Trophoblast cell (in vitro differentiated cells and primary cell): ENCODE results near the gene MAMDC2.

Experiments
- DNase-seq, 2 donors: peaks; one replicate each; pipeline ENCODE4 v3.0.0-alpha.2; 2016
- H2AFZ ChIP-seq: 2 replicates; pipeline ENCODE4 v1.6.1; 2013; ENCODE audit warnings: low read length, moderate library complexity, mild to moderate bottlenecking; ENCODE audit not compliant: insufficient read depth, poor library complexity
- H2AK5ac ChIP-seq: 2 replicates; pipeline ENCODE4 v1.6.1; 2013; ENCODE audit warnings: mild to moderate bottlenecking, low read length
- H2BK120ac ChIP-seq: 2 replicates; pipeline ENCODE4 v1.6.1; 2013; ENCODE audit warnings: low read length, mild to moderate bottlenecking, moderate library complexity; ENCODE audit not compliant: insufficient read depth, poor library complexity
- H2BK12ac ChIP-seq: 2 replicates; pipeline ENCODE4 v1.6.1; 2013; ENCODE audit warnings: mild to moderate bottlenecking, low read length, moderate library complexity
- H2BK5ac ChIP-seq: 2 replicates; pipeline ENCODE4 v1.6.1; 2013; ENCODE audit warnings: low read length, low read depth, moderate library complexity, mild to moderate bottlenecking; ENCODE audit not compliant: poor library complexity
- H3K14ac ChIP-seq: 2 replicates; pipeline ENCODE4 v1.6.1; 2013; ENCODE audit warnings: mild to moderate bottlenecking, low read length
- H3K18ac ChIP-seq: 2 replicates; pipeline ENCODE4 v1.6.1; 2013; ENCODE audit warnings: mild to moderate bottlenecking, low read length
- H3K23ac ChIP-seq: 2 replicates; pipeline ENCODE4 v1.6.1; 2013; ENCODE audit warnings: low read length
- H3K27ac ChIP-seq: 2 replicates; pipeline ENCODE4 v1.5.1; 2013; ENCODE audit warnings: low read depth, mild to moderate bottlenecking, inconsistent platforms, low read length, moderate library complexity
- H3K27me3 ChIP-seq: 2 replicates; pipeline ENCODE4 v1.6.1; 2013; ENCODE audit warnings: inconsistent platforms, mild to moderate bottlenecking, low read length, moderate library complexity; ENCODE audit not compliant: insufficient read depth
- H3K36me3 ChIP-seq, 2 experiments: 1 replicate in 1 of 2; 2 replicates in 1 of 2; pipeline ENCODE4 v1.6.1; 2013; ENCODE audit warnings: low read length in 2 of 2, mild to moderate bottlenecking in 2 of 2, moderate library complexity in 1 of 2; ENCODE audit not compliant: insufficient read depth in 2 of 2, control insufficient read depth in 1 of 2
- H3K4ac ChIP-seq: 2 replicates; pipeline ENCODE4 v1.6.1; 2013; ENCODE audit warnings: low read depth, mild to moderate bottlenecking, low read length, moderate library complexity
- H3K4me1 ChIP-seq, 2 experiments: 1 replicate in 1 of 2; 2 replicates in 1 of 2; pipeline ENCODE4 v1.6.1; 2013; ENCODE audit warnings: low read length in 2 of 2, mild to moderate bottlenecking in 2 of 2, moderate library complexity in 1 of 2; ENCODE audit not compliant: insufficient read depth in 2 of 2, control insufficient read depth in 1 of 2
- H3K4me2 ChIP-seq: 2 replicates; pipeline ENCODE4 v1.6.1; 2013; ENCODE audit warnings: inconsistent platforms, mild to moderate bottlenecking, low read length, moderate library complexity
- H3K4me3 ChIP-seq: 2 replicates; pipeline ENCODE4 v1.5.1; 2013; ENCODE audit warnings: mild to moderate bottlenecking, low read depth, low read length, inconsistent platforms
- H3K79me1 ChIP-seq: one replicate; pipeline ENCODE4 v1.6.1; 2013; ENCODE audit warnings: low read length
- H3K79me2 ChIP-seq: 2 replicates; pipeline ENCODE4 v1.6.1; 2013; ENCODE audit warnings: low read length, mild to moderate bottlenecking; ENCODE audit not compliant: control insufficient read depth, insufficient read depth, poor library complexity
- H3K9ac ChIP-seq: 2 replicates; pipeline ENCODE4 v1.6.1; 2013; ENCODE audit warnings: mild to moderate bottlenecking, low read length
- H3K9me3 ChIP-seq: 2 replicates; pipeline ENCODE4 v1.6.1; 2013; ENCODE audit warnings: low read depth, mild to moderate bottlenecking, control low read depth, inconsistent platforms, low read length; ENCODE audit not compliant: insufficient read depth
- H4K12ac ChIP-seq: 2 replicates; pipeline ENCODE4 v1.6.1; 2013; ENCODE audit warnings: low read depth, mild to moderate bottlenecking, low read length, moderate library complexity
- H4K8ac ChIP-seq: 2 replicates; pipeline ENCODE4 v1.6.1; 2013; ENCODE audit warnings: low read depth, mild to moderate bottlenecking, low read length, moderate library complexity
- H4K91ac ChIP-seq: one replicate; pipeline ENCODE4 v1.6.1; 2013; ENCODE audit warnings: low read depth, mild to moderate bottlenecking, low read length, moderate library complexity
- WGBS: extraction: QIAGEN DNeasy Blood & Tissue Kit; methylation state at CpG from one replicate; pipeline ENCODE4 v1.1.7; 2013; ENCODE audit warnings: missing lambda C conversion rate; ENCODE audit not compliant: insufficient read length, insufficient coverage; ENCODE audit errors: extremely low coverage; 5-methylcytosine and 5-hydroxymethylcytosine counted together

Gene MAMDC2

DNA sequence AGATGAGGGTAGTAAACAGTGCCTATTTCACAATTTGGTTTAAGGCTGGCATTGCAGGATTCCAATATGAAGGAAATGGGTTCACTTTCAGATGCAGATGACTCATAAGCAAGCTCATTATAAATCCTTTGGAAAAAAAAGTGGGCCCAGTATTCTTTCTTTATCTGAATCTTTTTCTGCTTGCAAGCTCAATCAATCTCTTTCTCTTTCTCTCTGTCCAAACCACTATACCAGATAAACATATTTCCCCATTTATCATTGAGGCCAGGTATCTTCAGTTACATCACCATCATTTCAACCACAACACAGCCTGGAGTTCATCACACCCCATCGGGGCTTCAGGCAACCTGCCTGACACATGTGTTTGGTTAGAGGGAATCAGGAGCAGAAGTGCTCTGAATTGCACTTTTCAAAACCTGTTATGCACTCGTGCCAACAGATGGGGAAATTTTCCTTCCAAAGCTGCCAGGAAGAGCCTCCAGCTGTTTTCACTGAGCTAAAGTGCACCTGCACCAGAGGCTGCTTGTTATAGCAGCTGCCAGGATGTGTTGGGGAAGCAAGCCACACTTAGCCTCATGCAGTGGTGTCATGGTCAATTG lies 30.0 kb upstream of the MAMDC2 start:
- no peaks in the 10 kb centered on the region for H3K79me1 ChIP-seq
- no peaks in the 10 kb centered on the region for H3K79me2 ChIP-seq
- H2BK120ac ChIP-seq, result no peak overlapping the region
- no peak overlapping the region for H2BK5ac ChIP-seq
- no peak overlapping the region for H3K23ac ChIP-seq
- no peak for DNase-seq
- no peak overlapping the region for H3K27ac ChIP-seq
- no peak overlapping the region for H3K4me2 ChIP-seq
- H3K9ac ChIP-seq, result no peak overlapping the region
- no peak overlapping the region for H4K91ac ChIP-seq
- no CpG with 5 or more reads among the region's 2 CpGs for WGBS
- no peaks in the 10 kb centered on the region for H3K27me3 ChIP-seq
- no peak overlapping the region for H4K12ac ChIP-seq
- H4K8ac ChIP-seq, result no peak overlapping the region
- H3K4ac ChIP-seq, result no peak overlapping the region
- H3K9me3 ChIP-seq, result no peaks in the 10 kb centered on the region
- H2BK12ac ChIP-seq, result no peak overlapping the region
- H2AK5ac ChIP-seq, result no peak overlapping the region
- H3K4me1 ChIP-seq, result no peaks in the 10 kb centered on the region
- no peak overlapping the region for H3K4me3 ChIP-seq
- no peak overlapping the region for H3K14ac ChIP-seq
- H3K36me3 ChIP-seq, result no peaks in the 10 kb centered on the region
- no peak overlapping the region for H3K18ac ChIP-seq
- no peak overlapping the region for H2AFZ ChIP-seq

DNA sequence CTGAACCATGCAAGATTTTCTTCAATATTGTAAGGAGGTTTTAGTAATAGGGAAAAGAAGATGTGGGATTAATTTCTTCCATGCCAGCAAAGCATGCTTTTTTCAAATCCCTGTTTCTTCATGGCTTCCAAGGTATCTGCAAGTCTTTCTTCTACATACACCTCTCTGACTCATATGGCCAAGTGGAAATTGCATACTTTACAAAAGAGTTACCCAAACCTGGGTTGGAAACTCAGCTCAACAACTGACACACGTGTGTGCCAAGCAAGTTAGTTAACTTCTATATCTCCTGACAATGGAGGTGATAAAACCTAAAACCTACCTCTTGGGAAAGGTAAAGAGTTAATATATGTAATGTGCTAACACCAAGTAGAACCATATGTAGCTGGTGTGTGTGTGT lies 28.5 kb upstream of the MAMDC2 start:
- Histone ChIP-seq H2BK12ac (no peak overlapping the region), H2AFZ (no peak overlapping the region)
- no CpG with 5 or more reads among the region's 1 CpG for WGBS

DNA sequence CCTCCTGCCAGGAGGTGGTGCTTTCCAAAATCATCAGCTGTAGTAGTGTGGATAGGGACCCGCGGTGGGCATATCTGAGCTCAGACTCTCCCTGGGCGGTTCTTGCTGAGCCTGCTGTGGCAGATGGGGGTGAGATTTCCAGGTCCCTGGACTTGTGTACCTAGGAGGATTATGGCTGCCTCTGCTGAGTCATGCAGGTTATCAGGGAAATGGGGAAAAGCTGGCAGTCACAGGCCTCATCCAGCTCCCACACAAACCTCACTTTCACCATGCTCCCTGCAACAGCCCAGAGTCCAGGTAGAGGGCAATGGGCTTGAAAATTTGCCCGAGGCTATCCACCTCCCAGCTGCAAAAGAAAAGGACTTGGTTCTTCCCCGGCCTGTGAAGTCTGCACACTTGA lies 23.4 kb upstream of the MAMDC2 start:
- Histone ChIP-seq H4K91ac (no peak overlapping the region), H3K4me3 (no peak overlapping the region), H3K4me1 (no peaks in the 10 kb centered on the region), H3K4ac (no peak overlapping the region), H3K14ac (no peak overlapping the region), H3K4me2 (no peak overlapping the region), H3K79me1 (no peaks in the 10 kb centered on the region), H2AFZ (no peak overlapping the region), H2BK120ac (no peak overlapping the region), H2BK5ac (no peak overlapping the region), H3K9me3 (peaks cover 3% of the 10 kb centered on the region), H3K9ac (no peak overlapping the region), H2AK5ac (no peak overlapping the region), H3K27ac (no peak overlapping the region), H3K36me3 (no peaks in the 10 kb centered on the region), H4K12ac (no peak overlapping the region), H3K18ac (no peak overlapping the region), H3K79me2 (no peaks in the 10 kb centered on the region), H3K23ac (no peak overlapping the region), H2BK12ac (no peak overlapping the region), H3K27me3 (no peaks in the 10 kb centered on the region), H4K8ac (no peak overlapping the region)
- WGBS, result no CpG with 5 or more reads among the region's 5 CpGs
- DNase-seq, result no peak

More for the DNA sequence above, 28.5 kb upstream of the MAMDC2 start:
- DNase-seq, result no peak
- H3K4me3 ChIP-seq, result no peak overlapping the region
- H3K18ac ChIP-seq, result no peak overlapping the region
- H2BK120ac ChIP-seq, result no peak overlapping the region
- no peaks in the 10 kb centered on the region for H3K27me3 ChIP-seq
- H3K4me2 ChIP-seq, result no peak overlapping the region
- no peak overlapping the region for H4K12ac ChIP-seq
- H3K4me1 ChIP-seq, result no peaks in the 10 kb centered on the region
- no peak overlapping the region for H3K14ac ChIP-seq
- no peaks in the 10 kb centered on the region for H3K36me3 ChIP-seq
- no peak overlapping the region for H4K8ac ChIP-seq
- no peak overlapping the region for H2BK5ac ChIP-seq
- H3K9me3 ChIP-seq, result no peaks in the 10 kb centered on the region
- no peak overlapping the region for H4K91ac ChIP-seq
- no peaks in the 10 kb centered on the region for H3K79me2 ChIP-seq
- H3K27ac ChIP-seq, result no peak overlapping the region
- no peak overlapping the region for H2AK5ac ChIP-seq
- no peak overlapping the region for H3K4ac ChIP-seq
- no peak overlapping the region for H3K23ac ChIP-seq
- no peak overlapping the region for H3K9ac ChIP-seq
- H3K79me1 ChIP-seq, result no peaks in the 10 kb centered on the region

DNA sequence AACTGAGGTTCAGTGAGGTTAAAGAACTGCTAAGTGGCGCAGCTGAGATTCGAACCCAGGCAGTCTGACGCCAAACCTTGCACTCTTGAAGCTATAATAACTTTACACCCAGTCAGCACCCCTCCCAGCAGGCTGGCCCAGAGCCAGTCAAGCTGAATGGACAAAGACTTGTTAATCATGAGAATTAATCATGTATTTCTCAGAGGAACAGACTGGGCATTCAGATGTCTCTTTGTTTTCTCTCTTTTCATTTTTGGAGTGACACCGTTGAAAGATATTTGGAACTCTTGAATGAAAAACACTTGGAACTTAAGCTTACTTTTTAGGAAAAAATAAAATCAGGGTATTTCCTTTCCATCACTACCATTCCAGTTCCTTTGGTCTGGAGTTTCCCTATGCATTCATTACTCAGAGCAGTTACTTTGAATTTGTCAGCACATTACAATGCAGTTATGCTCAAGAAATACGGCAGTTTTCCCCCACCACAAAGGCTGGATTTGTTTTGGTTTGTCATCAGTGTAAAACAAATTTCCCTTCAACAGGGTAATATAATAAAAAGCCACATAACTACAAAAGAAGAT lies 22.6 kb upstream of the MAMDC2 start:
- H3K14ac ChIP-seq, result no peak overlapping the region
- H2AFZ ChIP-seq, result no peak overlapping the region
- no peak overlapping the region for H4K91ac ChIP-seq
- H3K79me2 ChIP-seq, result no peaks in the 10 kb centered on the region
- H3K36me3 ChIP-seq, result no peaks in the 10 kb centered on the region
- no peak overlapping the region for H3K4me3 ChIP-seq
- H3K27ac ChIP-seq, result no peak overlapping the region
- peak in 1 of 2 donors; percentile 23 for DNase-seq
- no peak overlapping the region for H3K18ac ChIP-seq
- H2BK5ac ChIP-seq, result no peak overlapping the region
- no peak overlapping the region for H2BK120ac ChIP-seq
- H3K9ac ChIP-seq, result no peak overlapping the region
- H2BK12ac ChIP-seq, result no peak overlapping the region
- H2AK5ac ChIP-seq, result no peak overlapping the region
- H4K8ac ChIP-seq, result no peak overlapping the region
- H4K12ac ChIP-seq, result no peak overlapping the region
- H3K23ac ChIP-seq, result no peak overlapping the region
- no peaks in the 10 kb centered on the region for H3K27me3 ChIP-seq
- no peaks in the 10 kb centered on the region for H3K4me1 ChIP-seq
- no peak overlapping the region for H3K4ac ChIP-seq
- peaks cover 6% of the 10 kb centered on the region for H3K9me3 ChIP-seq
- H3K4me2 ChIP-seq, result no peak overlapping the region
- no CpG with 5 or more reads among the region's 5 CpGs for WGBS
- no peaks in the 10 kb centered on the region for H3K79me1 ChIP-seq
